Measurements from ENCODE around the gene ENPP7.

ENPP7 gene

DNA sequence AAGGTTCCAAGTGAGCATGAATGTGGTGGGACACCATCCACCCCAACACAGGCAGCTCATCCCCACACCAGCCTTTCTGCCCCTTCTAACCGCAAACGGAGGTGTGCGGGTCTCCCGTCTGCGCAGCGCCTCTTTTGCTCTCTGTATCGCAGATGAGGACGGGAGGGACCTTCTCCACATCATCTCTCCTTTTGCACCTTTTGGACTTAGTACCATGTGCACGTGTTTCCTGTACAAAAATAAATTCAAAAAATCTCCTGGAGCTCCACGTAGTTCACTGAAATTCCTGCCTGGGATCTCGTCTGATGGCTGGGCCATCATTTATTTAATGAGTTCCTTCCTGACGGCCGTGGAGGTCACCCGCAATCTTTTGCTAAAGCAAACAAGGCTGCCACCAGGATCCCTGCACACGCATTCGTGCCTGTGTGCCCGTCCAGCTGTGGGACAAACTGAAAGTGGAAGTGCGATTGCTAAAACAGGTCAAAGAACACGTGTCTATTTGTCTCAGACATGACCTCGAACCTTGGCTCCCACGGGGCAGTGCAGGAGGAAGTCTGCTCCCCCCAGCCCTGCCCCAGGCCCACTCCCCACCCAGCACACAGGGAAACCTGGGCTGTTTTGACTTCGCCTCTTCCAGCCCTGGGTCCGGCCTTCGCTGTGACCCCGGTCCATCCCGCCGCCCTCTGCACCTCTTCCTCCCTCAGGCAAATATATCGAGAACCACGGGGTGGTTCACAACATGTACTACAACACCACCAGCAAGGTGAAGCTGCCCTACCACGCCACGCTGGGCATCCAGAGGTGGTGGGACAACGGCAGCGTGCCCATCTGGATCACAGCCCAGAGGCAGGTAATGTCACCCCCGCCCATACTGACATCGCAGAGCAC, 2.3 kb downstream of the ENPP7 start:
- no peak for DNase-seq

DNA sequence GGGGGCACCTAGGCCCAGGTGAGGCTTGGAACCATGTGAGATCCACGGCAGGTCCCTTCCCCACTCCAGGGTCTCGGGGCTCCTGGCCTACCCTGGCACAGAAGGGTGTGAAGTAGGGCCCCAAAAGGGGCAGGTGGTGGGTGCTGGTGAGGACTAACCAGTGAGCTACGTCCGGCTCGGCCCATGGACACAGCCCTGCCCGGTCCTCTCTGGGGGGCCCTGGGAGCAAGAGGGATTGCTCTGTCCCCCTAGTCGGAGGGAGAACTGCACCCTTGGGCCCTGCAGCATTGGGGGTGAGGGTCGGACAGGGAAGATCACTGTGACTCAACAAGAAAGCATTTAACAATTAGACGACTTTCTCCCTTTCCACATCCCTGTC, 2.9 kb downstream of the ENPP7 start:
- no peak for DNase-seq

DNA sequence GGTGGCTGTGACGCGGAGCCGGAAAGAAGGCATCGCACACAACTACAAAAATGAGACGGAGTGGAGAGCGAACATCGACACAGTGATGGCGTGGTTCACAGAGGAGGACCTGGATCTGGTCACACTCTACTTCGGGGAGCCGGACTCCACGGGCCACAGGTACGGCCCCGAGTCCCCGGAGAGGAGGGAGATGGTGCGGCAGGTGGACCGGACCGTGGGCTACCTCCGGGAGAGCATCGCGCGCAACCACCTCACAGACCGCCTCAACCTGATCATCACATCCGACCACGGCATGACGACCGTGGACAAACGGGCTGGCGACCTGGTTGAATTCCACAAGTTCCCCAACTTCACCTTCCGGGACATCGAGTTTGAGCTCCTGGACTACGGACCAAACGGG, 4.4 kb downstream of the ENPP7 start:
- DNase-seq, result no peak

DNA sequence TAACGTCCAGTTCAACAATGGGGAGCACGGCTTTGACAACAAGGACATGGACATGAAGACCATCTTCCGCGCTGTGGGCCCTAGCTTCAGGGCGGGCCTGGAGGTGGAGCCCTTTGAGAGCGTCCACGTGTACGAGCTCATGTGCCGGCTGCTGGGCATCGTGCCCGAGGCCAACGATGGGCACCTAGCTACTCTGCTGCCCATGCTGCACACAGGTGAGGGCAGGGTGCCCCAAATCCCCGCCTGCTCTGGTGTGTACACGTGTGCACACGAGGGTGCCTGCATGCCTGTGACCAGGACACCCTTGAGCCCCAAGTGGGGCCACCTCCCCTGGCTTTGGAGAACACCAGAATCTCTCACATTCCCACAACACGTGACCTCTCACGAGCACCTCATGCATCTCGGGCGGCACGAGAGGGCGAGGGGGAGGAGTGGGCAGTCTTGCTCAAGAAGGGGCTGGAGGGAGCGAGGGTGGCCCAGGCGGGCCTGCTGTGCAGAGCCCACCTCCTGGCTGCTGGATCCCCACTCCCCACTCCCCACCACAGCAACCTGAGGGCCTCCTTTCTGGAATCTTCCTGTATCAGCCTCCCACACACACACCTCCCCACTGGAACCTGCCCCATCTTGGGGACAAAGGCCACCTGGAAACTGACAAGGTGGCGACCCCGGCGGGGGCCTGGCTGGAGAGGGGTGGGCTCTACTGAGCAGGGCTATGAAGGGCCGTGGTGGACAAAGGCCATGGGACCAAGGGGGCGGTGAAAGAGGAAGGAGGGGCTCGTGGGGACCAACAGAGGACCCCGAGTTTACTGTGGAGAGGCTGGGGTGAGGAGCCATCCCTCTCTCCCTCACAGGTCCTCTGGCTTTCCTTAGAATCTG, 6.5 kb downstream of the ENPP7 start:
- no peak for DNase-seq

DNA sequence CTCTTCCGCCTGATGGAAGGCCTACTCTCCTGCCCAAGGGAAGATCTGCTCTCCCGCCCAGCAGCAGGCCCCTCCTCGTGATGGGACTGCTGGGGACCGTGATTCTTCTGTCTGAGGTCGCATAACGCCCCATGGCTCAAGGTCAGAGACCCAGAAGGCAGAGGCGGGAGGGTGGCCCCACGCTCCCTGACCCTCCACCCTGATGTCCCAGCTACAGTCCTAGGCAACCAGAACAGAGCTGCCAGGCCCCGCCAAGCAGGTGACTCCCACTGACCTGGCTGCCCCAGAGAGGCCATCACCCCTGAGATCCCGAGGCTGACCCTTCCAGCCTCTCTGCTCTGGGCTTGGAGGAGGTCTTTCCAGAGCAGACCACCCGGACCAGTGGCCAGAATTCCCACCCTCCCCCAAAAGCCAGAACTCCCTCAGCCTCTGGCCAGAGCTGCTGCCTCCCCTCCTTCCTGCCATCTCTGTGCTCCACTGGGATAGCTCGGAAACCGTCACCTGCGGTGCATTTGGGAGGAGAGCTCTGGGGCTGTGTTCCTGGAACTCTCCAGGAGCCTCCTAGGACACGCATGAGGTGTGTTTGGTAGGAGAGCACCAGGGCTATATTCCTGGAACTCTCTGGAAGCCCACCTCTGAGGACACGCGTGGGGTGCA, 7.3 kb downstream of the ENPP7 start:
- no peak for DNase-seq

DNA sequence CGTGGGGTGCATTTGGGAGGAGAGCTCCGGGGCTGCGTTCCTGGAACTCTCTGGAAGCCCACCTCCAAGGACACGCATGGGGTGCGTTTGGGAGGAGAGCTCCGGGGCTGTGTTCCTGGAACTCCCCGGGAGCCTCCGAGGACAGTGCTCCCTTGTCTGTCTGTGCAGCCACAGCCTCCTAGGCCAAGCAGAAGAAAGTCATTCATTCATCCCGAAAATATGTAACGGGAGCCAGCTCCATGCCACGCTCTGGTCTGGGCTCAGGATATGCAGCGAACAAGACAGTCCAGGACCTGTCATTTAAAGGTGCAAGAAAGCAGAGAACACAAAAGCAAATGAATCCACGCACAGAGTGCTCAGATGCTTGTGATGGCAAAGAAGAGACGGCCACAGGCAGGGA, 7.9 kb downstream of the ENPP7 start:
- DNase-seq, result no peak

DNA sequence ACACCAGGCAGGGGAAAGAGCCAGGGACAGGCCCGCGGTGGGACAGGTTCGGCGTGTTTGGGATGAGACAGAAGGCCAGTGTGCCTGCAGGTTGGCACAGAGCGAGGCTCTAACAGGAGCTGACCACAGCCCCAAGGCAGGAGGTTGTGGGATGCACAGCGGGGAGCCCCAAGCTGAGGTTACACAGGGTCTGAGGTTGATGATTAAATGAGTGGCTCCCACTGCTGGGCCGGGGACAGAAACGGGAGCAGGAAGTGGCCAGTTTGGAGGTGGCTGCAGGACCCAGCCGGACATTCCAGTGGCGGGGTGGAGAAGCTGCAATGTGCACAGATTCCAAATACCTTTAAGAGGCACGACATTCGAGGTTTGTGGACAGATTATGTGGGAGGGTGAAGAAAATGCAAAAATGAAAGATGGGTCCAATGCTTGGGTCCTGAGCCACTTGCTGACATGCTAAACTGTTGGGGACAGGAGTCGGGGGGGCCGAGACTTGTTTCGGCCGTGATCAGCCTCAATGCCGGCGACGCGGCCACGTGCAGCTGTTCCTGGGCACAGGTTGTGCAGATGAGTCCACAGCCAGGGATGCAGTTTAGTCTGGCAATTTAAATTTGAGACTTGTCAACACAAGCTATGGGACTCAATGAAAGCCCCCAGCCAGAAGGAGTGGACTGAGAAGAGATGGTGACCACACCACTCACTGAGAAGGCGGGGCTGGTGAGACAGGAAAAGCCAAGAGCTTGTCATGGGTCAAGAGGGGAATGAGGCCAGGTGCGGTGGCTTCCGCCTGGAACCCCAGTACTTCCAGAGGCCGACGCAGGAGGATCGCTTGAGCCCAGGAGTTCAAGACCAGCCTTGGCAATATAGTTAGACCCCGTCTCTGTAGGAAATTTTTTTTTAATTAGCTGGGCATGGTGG, 8.7 kb downstream of the ENPP7 start:
- DNase-seq, result no peak

DNA sequence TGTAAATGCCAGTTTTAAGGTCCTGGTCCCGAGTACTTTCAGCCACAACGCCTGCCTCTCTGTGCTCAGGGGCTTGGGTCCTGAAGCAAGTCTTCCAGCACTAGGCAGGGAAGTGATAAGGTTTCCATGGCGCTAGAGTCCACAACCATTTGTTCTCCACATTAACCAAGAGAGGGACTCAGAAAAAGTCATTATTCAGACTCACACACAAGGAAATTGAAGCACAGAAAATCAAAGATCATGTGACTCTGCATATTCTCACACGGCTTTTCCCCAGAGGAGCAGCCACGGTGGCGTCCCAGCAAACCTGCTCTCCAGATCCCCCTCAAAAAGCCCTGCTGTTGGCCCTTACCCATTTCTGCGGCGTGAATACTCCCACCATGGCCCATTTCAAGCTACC, 9.7 kb downstream of the ENPP7 start:
- DNase-seq, result no peak

DNA sequence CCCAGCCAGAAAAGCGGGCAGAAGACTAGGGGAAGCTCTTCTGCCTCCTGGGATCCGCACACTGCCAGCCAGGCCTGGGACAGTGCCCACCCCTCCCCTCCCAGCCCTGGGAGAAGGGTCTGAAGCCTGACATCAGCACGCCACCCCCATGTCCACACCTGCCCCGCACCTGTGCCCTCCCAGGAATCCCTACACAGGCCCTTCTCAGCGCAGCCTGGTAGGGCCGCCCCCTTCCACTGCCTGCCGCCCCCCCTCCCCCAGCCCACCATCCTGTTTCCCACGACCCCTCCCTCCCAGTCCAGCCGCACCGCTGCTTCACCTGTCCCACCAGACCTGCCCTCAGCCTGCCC, 10.6 kb downstream of the ENPP7 start:
- no peak for DNase-seq

DNA sequence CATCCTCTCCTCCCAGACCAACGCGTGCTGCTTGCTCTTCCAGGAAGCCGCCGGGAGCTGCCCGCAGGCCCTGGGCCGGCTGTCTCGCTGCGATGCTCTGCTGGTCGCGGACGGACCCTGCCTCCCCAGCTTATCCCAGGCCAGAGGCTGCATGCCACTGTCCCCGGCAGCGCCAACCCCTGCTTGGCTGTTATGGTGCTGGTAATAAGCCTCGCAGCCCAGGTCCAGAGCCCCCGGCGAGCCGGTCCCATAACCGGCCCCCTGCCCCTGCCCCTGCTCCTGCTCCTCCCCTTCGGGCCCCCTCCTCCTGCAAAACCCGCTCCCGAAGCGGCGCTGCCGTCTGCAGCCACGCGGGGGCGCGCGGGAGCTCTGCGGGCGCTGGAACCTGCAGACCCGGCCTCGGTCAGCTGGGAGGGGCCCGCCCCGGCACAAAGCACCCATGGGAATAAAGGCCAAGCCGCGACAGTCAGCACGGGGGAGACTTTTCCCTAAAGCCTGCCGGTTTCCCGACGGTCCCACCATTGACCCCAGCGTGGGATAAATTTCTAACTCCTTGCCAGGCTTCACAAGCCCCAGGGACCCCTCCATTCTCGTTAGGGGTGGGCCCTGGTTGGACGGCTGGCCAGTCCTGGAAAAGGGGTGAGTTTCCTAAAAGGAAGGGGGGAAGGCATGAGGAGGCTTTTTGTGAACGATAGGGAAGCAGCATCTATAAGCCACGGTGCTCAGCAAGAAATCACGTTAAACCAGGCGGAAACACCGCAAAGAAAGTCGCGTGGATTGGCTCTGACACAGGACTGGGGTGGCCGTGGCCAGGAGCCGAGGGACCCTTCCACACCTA, 11.2 kb downstream of the ENPP7 start:
- DNase-seq, result peak; percentile 90

DNA sequence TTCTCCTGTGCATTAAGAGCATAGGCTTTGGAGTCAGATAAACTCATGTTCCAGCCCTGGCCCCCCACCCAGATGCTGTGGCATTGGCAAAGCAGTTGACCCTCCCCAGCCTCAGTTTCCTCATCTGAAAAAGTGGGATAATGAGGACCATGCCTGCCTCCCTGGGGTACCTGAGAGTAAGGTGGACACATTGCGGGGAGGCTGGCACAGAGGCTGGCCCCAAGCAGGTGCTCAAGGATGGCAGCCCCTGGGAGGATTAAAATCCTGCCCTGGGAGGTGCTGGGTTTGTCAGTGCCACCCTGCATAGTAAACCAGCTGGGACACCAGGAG, 11.8 kb downstream of the ENPP7 start:
- DNase-seq, result no peak

DNA sequence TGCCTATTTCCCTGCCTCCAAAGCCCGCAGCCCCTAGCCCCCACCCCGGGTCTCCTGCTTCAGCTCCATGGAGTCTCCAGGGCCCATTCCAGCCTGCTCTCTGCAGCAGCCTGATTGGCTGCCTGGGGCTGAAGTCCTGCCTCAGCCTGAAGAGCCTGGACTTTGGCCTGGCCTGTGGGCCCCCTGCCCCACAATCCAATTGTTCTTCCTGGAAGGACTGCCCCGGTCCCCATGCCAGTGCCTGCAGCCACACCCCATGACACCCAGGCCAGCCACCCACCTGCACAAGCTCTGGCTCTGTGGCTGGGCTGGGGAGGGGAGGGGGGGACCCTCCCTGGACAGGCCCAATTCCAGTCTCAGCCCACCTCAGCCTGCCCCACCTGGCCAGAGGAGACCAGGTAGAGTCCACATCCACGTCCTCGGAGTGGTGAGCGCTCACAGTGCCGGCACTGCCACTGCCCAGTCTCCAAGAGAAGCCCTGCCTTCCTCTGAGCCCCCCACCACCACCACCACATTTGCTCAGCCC, 12.3 kb downstream of the ENPP7 start:
- no peak for DNase-seq

DNA sequence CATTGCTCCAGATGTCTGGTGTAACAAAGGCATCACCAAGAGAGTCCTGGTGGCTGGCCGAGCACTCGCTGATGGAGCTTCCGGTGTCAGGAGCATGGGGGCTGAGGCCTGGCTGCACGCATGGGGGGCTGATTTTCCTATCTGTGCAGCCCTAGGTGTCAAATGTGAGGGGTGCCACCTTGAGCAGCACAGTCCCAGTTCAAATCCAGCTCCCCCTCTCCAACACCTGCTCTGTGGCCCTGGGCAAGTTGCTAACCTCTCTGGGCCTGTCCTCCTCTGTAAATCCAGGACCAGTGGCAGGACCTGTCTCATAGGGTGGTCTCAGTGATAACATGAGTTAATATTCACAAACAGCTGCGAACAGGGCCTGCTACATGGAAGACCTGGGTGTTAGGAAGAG, 12.9 kb downstream of the ENPP7 start:
- DNase-seq, result no peak

DNA sequence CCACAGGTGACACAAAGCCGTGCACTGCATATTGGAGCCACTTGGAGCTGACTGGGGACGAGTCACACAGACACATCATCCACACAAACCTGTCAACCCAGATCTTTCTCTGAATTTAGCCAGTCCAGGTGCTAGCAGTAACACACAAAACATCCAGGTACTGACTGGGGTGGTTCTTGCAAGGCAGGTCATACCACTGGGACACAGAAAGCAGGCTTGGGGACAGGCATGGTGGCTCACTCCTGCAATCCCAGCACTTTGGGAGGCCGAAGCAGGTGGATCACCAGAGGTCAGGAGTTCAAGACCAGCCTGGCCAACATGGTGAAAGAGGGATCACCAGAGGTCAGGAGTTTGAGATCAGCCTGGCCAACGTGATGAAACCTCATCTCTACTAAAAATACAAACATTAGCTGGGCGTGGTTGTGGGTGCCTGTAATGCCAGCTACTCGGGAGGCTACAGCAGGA, 14.9 kb downstream of the ENPP7 start:
- DNase-seq, result no peak

DNA sequence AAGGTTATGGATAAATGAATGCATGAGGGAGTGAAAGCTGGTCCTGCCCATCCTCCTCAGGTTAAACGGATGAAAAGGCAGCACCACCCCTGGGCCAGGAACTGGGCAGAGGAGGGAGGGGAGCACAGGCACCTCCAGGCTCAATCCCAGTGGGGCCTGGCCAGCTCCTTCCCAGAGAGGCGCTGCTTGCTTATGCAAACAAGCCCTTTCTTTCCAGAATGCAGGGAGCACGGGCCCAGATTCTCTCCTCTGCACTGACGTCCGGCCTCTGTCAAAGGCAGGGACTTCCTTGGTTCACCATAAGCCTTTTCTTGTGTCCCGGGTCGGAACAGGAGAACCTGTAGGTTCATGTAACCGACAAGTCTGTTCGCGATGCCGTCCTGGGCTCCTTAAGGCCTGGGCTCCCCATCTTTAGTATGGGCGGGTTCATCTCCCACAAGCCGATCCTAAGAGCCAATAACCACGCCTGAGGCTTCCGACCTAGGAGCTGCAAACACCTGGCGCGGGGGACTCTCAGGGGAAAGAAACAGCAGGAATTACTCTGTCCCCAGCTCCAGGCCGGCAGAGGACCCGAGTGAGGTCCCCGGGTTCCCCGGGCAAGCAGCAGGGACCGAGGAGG, 16.3 kb downstream of the ENPP7 start:
- peak; percentile 63 for DNase-seq

DNA sequence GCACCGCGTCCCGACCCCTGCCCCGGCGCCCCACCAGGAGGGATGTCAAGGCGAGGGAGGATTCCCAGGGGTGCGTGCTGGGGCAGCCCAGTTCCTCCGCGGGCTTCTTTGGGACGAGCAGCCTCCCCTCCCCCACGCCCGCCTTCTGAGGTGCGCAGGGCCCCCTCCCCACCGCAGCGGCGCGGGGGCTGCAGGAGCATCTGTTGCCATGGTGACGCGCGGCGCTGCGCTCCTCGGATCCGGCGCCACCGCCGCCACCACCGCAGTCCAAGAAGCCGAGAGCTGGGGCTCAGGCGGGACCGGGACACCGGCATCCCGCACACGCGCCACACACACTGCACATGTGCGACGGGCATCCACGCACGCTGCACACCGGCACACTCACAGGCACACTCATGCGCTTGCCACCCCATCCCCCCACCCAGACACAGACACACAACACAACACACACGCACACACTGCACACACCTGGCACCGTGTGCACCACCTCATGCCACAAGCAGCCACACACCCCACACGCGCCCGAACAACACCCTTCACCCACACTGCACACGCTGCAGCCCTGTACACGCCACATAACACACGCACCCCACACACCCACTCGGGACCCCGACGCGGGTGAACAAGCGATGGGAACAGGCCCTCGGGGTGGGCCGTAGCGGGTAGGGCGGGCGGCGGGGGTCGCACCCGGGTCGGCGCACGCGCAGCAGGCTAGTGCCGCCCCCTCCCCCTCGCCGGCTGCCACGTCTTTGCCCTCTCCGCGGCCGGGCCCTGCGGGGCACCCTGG, 17.0 kb downstream of the ENPP7 start:
- no peak for DNase-seq

DNA sequence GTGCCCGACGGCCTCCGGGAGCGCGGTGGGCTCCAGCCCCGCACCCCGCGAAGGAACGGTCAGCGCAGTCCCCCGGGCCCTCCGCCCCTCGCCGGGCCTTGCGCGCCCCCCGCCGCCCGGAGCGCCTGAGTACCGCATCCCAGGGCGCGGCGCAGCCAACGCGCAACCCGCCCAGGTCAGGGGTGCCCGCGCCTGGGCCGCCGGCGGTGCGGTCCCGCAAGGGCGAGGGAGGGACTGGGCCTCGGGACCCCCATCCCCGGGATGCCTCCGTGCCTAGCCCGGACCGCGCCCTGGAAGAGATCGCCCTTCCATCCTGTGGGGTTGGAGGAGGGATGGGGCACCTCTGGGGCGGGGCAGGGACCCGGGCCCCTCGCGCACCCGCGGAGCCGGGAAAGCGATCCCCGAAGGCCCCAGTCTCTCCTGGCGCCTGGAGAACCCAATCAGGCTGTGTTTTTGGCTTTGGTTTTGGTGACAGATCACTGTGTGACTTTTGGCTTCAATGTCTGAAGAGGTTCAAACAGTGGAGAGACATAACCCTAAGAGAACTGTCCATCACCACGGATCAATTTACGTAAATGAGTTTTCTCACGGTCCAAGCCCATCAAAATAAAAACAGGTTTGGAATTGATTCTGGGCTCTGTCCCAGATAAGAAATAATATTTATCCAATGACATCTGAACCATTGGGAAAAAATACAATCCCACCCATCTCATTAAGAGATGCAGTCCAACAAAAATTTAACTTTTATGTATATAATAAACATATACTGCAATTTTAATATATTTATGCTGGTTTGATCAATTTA, 17.8 kb downstream of the ENPP7 start:
- DNase-seq, result no peak

DNA sequence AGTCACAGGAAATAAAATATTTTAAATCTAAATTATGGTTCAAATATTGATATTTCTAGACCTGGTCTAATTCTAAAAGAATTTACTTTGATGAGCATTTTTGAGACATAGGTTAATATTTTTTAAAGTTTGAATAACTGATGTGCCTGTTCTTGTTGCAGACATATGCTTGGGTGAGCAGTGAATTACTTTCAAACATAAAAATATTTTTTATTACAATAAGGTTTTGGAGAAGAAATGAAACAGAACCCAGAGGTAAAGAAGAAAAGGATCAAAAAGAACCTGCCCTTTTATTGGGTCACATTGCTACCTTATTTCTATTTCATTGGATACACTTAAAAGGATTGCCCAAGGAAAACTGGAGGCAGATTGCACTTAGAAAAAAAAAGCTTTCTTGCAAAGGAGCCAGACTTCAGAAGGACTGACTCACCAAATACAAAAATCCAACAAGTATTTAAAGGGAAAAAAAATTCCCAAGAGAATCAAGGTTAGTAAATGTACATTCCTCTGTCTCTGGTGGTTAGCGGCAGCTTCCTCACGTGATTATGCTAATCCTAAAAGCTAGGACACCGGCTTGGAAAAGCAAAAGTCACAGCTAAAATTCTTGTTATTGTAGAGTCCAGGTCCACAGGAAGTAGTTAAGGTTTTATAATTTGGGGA, 18.5 kb downstream of the ENPP7 start:
- no peak for DNase-seq

DNA sequence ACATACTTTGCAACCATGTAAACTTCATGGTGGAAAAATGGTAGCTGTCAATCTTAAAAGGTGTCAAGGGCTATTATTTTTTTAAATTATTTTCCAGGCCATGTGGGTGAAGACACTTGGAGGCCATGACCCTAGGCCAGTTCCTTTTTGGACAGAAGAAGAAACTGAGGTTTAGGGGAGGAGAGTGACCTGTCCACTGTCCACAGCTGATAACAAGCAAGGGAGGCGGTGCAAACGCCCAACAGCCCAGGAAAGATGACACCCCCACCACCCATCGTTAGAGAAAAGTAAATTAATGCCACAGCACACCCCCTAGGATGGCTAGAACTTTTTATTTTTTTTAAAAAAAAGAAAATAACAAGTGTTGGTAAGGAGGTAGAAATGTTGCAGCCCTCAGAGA, 19.2 kb downstream of the ENPP7 start:
- no peak for DNase-seq
